GM15510 (cell line): Measurements from ENCODE around the gene TMEM132C.

Source experiments
- POLR2A ChIP-seq: IDR thresholded peaks from 3 replicates; pipeline ENCODE4 v1.6.1; 2011; ENCODE audit warnings: borderline replicate concordance; ENCODE audit not compliant: insufficient read length; ENCODE audit errors: extremely low read depth

TMEM132C gene

DNA sequence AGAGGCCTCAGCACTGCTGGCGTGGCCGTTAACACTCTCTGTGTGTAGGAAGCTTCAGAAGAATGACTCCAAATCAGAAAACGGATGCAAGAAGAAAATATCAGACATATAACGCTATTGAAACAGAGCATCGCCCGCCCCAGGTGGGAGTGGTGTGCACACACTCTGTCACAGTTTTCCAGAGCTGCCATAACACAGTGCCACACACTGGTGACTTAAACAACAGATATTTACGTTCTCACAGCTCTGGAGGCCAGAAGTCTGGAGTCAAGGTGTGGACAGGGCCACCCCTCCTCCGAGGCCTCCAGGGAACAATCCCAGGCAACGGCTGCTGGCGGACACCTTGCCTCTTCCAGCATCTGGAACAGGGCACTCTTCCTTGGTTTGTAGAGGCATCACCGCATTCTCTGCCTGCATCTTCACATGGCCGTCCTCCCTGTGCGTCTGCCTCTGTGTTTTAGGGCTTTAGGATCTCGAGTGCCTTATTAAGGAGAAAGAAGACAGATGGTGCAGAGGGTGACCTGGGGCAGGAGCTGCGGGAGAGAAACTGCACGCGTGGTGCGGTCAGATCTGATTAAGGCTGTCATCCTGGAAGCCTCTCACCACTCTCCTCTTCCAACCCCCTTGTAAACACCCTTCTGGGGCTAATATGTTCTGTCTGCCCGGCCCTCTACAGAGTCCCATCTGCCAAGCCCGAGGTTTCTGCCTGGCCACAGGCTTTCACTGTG lies 415.7 kb downstream of the TMEM132C start:
- TF ChIP-seq POLR2A: no peak

- no peak for TF ChIP-seq POLR2A
These were observed 417.4 kb downstream of the TMEM132C start for GRCh38 chr12:128684352-128684751.

DNA sequence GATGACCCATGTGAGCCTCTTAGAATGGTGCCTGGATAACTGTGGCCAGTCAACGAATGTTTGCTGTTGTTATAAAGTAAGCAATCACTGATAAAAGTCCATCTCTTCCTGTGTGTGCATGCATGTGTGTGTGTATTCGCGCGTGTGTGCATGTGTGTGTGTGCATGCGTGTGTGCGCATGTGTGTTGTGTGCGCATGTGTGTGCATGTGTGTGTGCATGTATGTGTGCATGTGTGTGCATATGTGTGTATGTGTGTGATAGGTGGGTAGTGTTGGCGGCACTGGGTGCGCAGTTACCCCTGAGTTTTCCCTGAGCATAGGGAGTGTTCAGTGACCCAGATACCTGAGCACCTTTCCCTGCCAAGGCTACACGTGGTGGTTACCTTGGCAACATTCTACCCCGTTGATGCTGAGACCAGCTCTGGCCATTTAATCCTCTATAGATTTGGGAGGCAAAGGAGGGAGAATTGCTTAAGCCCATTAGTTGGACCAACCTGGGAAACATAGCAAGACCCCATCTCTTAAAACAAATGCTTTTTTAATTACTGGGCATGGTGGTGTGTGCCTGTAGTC lies 419.0 kb downstream of the TMEM132C start:
- TF ChIP-seq POLR2A: no peak

DNA sequence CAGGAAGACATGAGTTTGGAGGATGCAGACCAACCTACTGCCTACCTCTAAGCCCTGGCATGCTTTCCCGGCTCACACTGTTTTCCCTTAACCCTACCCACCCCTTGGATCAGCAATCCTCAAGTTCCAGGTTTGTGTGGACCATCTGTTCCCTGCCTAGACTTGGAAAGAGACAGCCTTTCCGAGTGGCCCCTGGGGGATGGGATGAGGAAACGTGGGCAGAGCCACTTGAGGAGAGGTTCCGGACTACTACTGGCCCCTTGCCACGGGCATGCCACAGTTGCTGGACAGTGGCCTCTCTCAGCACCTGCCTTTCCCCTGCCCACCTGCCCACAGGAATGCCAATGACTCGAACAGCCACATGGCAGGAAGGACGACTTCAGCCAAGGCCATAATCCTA lies 420.9 kb downstream of the TMEM132C start:
- no peak for TF ChIP-seq POLR2A

DNA sequence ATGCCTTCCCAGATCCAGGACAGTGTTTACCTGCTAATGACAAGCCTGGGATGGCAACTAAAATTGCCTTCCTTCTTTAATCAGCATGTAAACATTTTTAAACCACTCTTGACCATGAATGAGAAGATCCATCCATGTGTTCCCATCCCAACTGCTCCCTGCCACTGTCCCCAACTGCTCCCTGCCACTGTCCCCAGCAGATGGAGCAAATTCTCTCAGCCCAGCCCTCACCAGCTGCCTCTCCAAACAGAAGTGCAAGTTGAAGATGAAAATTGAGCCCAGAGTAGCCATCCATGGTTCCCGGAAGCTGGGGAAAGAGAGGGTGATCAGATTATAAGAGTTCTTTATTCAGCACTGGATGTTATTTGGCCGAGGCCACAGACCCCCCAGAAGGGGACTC lies 423.7 kb downstream of the TMEM132C start:
- TF ChIP-seq POLR2A: no peak

- TF ChIP-seq POLR2A: no peak
These were observed 426.1 kb downstream of the TMEM132C start for GRCh38 chr12:128693115-128693514.

DNA sequence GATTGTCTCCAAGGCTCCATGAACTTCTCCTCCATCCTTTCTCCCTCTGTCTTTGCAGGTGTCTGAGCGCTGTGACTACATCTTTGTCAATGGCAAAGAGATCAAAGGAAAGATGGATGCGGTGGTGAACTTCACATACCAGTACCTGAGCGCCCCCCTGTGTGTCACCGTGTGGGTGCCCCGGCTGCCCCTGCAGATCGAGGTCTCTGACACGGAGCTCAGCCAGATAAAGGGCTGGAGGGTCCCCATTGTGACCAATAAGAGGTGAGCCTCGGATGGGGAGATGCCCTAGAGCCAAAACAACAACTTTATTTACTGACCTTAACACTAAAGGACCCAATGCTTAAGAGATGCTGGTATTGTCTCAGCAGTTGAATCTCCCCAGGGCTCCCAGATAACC lies 426.8 kb downstream of the TMEM132C start:
- TF ChIP-seq POLR2A: no peak

- TF ChIP-seq POLR2A: no peak
These were observed 427.5 kb downstream of the TMEM132C start for GRCh38 chr12:128694445-128694844.

DNA sequence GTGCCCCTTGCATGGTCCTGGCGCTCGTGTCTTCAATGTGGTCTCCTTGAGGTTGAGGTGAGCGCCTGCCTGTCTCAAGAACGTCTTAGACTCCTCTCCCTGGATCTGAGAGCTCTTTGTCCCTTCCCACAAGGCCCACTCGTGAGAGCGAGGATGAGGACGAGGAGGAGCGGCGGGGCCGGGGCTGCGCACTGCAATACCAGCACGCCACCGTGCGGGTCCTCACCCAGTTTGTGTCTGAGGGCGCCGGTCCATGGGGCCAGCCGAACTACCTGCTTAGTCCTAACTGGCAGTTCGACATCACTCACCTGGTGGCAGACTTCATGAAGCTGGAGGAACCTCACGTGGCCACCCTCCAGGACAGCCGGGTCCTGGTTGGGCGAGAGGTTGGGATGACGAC lies 428.7 kb downstream of the TMEM132C start:
- TF ChIP-seq POLR2A: no peak

GRCh38 chr12:128698301-128698972 lies 431.5 kb downstream of the TMEM132C start:
- TF ChIP-seq POLR2A: no peak

DNA sequence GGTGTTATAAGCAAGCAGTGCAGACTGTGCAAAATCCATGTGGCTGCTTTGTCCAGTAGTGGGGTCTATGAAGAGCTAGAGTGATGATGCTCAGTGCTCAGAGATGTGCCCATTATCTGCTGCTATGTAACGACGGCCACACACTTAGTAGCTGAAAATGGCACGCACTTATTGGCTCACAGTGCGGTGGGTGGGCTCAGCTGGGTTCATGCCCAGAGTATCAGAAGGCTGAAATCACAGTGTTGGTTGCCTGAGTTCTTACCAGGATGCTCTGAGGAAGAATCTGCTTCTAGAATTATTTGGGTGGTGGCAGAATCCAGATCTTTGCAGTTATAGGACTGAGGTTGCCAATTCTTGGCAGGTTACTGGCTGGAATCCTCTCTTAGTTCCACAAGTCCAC lies 432.1 kb downstream of the TMEM132C start:
- no peak for TF ChIP-seq POLR2A

DNA sequence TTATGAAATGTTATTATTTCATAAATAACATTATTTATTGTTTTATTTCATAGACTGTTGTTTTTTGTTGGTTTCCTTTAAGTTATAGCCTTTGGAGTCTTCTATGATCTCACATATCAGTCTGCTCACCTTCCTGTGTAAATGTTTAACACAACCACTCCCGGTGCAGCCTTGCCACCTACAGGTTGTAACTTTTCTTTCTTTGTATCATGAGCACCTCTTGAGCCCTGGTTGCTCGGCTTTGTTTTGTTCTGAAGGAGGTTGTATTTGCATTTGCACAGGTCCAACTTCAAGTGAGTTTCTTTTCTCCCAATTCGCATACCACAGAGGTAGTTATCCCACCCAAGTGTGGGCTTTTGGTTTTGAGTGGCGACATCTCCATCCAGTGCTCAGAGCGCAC lies 435.4 kb downstream of the TMEM132C start:
- no peak for TF ChIP-seq POLR2A

- TF ChIP-seq POLR2A: no peak
These were observed 438.2 kb downstream of the TMEM132C start for GRCh38 chr12:128705140-128705539.

DNA sequence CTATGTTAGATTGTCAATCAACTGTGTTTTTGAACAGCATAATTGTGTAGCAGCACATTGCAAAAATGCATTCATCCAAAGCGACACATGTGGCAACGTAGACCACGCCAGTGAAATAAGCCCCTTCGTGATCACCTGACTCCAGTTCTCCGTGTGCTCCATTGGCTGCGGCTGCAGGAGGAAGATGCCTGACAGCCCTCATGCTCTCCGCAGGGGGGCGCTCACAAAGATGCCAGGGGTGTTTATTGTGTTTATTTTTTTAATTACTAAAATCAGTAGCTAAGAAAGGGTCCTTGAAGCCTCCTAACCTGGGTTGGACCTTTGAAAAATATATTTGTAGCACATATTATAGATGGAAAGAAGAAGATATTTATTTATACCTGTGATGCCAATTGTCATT lies 440.5 kb downstream of the TMEM132C start:
- TF ChIP-seq POLR2A: no peak

DNA sequence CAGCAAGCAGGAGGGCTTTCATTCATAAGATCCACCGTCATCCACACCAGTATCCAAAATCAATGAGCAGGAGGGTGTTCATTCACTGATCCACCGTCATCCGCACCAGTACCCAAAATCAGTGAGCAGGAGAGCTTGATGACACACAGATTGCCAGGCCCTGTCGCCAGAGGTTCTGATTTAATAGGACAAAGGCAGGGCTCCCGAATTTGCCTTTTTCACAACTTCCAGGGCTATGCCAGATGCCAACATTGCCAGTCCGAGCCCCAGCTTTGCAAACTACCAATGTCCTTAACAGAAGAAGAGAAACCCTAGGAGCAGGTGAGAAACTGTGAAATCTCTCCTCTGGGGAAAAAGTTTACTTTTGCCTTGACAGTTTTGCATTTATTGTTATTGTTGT lies 441.8 kb downstream of the TMEM132C start:
- no peak for TF ChIP-seq POLR2A

- no peak for TF ChIP-seq POLR2A
These were observed 442.7 kb downstream of the TMEM132C start for GRCh38 chr12:128709660-128710059.
